Epithelial cell of esophagus (primary cell): ENCODE data around the gene DLGAP4.

Source experiments
- DNase-seq: peaks from one replicate; pipeline ENCODE4 v3.0.0; 2010; ENCODE audit warnings: low read depth
- H3K4me3 ChIP-seq: 2 replicates; pipeline ENCODE4 v1.5.1; 2011; ENCODE audit warnings: mild to moderate bottlenecking, low read length, control low read depth
- CTCF ChIP-seq: IDR thresholded peaks from 2 replicates; pipeline ENCODE4 v1.5.1; 2011; ENCODE audit warnings: low read depth, mild to moderate bottlenecking, low read length, control low read depth, inconsistent platforms; ENCODE audit not compliant: insufficient read depth; ENCODE audit errors: missing control alignments

Gene DLGAP4

GRCh38 chr20:36271639-36272546 is 34.2 kb upstream of the DLGAP4 start:
- no peak for DNase-seq
- TF ChIP-seq CTCF = no peak
- H3K4me3 ChIP-seq = no peak overlapping the region

GRCh38 chr20:36272547-36273220 is 33.5 kb upstream of the DLGAP4 start:
- H3K4me3 ChIP-seq = no peak overlapping the region
- no peak for DNase-seq
- no peak for TF ChIP-seq CTCF

GRCh38 chr20:36273414-36274180 is 32.5 kb upstream of the DLGAP4 start:
- no peak overlapping the region for H3K4me3 ChIP-seq
- TF ChIP-seq CTCF = peak; percentile 45
- peak; percentile 40 for DNase-seq

GRCh38 chr20:36274181-36274841 is 31.8 kb upstream of the DLGAP4 start:
- no peak for DNase-seq
- no peak for TF ChIP-seq CTCF
- H3K4me3 ChIP-seq = no peak overlapping the region

GRCh38 chr20:36275011-36275410 is 31.1 kb upstream of the DLGAP4 start:
- no peak for TF ChIP-seq CTCF
- DNase-seq = no peak
- no peak overlapping the region for H3K4me3 ChIP-seq

GRCh38 chr20:36275441-36276189 is 30.5 kb upstream of the DLGAP4 start:
- TF ChIP-seq CTCF = no peak
- H3K4me3 ChIP-seq = no peak overlapping the region
- no peak for DNase-seq
